SKM-1 (cell line): ENCODE results near the gene PLAC8.
"Not testable (repeated sequence)": the region's sequence is repeated elsewhere in the genome, so short reads cannot be mapped to it uniquely, and the experiment has no call there.

Source experiments
- DNase-seq: peaks from one replicate; lab custom pipeline; 2025; ENCODE audit not compliant: unreplicated experiment; lab: John Stamatoyannopoulos, UW

The PLAC8 gene

GRCh38 chr4:83112678-83113428, 1.7 kb downstream of the PLAC8 start:
- no peak for DNase-seq

DNA sequence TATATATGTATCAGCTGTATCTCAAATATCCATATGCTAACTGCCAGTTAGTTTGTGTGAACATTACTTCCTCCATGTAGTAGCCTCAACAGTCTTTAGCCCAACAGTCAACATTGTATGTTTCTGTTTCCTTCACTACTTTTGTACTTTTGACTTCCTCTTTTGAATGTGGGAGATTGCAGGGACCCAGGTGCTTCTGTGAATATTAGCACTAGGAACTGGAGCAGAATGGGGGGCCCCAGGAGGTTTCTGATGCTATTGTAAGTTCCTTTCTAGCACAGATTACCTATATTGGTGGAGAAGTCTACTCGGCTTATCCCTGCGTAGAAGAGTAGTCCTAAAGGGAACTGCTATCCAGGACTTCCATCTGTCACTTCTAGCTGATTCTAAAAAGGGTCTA, 2.3 kb downstream of the PLAC8 start:
- peak; percentile 83 for DNase-seq

- not testable (repeated sequence) for DNase-seq
These were observed 2.8 kb downstream of the PLAC8 start for GRCh38 chr4:83111751-83112141.

GRCh38 chr4:83110970-83111750, 3.4 kb downstream of the PLAC8 start:
- no peak for DNase-seq

DNA sequence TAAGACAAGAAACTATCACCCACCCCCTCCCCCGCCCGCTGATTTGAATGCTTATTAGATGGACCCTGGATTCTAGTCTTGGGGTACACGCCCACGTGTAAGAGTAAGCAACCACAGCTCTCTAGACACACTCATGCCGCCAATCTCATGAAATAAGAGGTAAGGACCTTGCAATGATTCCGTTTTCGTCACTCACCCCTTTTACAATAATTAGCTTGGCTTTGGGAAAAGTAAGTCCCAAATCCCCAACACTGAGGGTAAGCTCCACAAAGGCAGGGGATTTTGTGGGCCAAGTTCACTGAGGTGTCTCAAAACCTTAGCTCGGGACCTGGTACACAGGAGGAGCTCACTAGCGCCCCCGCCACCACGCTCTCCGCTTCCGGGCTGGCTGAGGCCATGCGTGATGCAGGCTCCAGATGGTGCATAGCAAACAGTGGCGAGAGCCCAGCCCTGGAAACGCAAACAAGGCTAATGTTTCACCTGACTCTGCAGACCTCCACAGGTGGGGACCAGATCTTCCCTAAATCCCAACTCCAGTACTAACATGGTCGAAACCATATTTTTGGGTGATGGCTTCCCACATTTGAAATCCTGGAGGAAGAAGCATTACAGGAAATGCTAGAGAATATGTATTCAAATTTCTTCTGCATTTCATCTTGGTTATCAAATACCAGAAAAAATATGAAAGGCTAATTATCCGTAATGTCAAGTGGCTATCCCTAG, 4.1 kb downstream of the PLAC8 start:
- DNase-seq = peak; percentile 32

DNA sequence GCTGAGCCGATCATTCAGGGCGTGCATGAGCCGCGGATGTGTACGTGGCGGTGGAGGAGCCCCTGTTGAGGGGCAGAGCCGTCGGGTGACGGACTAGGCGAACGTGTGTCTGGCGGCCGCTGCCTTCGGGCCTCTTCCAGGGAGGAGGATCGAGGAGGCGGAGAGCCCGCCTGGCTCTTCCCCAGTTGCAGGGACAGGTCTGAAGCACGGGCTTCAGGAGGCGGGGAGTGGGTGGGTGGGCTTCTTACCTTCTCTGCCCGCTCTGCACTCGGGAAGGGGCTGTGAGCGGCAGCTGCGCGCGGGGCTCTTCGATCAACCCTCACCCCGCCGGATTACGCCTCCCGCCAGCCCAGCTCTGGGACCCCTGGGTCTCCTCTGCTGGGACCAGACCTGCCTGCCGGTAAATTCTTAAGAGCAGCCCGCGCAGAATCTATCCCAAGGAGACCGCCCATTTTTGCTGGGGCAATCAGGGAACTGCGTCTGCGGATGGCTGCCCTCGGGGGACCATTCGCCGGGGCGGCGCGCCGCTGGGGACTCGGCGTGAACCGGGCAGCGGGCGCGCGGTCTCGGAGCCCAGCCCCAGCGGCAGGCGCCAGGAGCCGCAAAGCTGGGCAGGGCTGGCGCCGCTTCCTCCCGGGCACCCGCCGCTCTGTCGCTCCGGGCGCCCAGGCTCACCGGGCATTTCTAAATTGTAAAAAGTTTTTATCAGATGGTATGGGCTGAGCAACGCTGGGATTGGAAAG, 4.9 kb downstream of the PLAC8 start:
- DNase-seq = no peak

DNA sequence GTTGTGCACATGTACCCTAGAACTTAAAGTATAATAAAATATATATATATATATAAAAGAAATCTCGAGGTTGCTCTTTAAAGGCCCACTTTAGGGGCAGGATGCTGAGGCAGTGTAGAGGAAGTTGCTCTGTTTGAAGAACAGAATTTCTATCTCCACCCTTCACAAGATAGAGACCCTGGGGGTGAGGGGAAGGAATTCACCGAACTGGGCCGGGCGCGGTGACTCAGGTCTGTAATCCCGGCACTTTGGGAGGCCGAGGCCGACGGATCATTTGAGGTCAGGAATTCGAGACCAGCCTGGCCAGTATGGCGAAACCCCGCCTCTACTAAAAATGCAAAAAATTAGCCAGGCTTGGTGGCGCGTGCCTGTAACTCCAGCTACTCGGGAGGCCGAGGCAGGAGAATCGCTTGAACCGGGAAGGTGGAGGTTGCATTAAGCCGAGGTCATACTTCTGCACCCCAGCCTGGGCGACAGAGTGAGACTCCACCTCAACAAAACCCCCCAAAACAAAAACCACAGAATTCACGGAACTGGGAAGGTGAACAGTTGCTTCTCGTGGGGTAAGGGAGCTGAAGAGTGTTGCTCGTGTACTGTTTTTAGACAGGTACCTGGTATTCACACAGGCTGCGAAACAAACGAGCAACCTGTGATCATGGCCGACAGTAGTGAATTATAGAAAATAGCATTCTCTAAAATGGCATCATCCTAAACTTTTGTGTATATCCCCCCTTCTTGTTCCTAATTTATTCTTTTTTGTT, 6.2 kb downstream of the PLAC8 start:
- DNase-seq = no peak

DNA sequence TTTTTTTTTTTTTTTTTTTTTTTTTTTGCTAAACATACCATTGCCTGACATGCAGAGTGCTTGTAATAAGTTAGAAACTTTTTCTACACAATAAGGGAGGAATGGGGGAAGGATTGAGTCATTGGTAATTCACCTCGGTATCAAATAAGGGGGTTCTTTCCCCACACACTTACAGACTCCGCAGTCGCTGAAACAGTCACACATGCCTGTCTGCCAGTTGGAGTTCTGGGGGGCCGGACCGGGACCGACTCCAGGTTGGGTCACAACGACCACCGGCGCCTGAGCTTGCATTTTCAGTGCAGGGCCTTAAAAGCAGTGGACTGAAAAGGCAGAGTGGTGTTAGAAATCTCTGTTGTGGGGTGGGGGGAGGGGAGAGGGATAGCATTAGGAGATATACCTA, 6.9 kb downstream of the PLAC8 start:
- no peak for DNase-seq

GRCh38 chr4:83104991-83105390, 9.5 kb downstream of the PLAC8 start:
- DNase-seq = no peak

DNA sequence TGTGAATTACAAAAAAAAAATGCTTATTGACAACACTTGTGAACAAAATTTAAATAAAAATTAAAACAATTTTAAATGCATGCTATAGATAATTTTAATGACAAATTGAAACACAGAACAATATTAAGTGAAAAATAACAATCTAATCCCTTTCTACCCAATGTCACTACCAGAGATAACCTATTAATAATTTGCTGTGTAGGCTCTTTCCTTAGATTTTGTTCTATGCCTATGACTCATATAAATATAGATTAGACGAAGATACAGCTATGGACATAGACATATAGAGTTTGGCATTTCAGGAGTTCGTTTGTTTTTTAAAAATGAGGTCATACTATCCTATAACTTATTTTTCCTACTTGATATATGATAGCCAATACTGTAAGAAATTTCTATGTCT, 18.1 kb downstream of the PLAC8 start:
- no peak for DNase-seq

GRCh38 chr4:83093060-83093640, 21.4 kb downstream of the PLAC8 start:
- DNase-seq = no peak

DNA sequence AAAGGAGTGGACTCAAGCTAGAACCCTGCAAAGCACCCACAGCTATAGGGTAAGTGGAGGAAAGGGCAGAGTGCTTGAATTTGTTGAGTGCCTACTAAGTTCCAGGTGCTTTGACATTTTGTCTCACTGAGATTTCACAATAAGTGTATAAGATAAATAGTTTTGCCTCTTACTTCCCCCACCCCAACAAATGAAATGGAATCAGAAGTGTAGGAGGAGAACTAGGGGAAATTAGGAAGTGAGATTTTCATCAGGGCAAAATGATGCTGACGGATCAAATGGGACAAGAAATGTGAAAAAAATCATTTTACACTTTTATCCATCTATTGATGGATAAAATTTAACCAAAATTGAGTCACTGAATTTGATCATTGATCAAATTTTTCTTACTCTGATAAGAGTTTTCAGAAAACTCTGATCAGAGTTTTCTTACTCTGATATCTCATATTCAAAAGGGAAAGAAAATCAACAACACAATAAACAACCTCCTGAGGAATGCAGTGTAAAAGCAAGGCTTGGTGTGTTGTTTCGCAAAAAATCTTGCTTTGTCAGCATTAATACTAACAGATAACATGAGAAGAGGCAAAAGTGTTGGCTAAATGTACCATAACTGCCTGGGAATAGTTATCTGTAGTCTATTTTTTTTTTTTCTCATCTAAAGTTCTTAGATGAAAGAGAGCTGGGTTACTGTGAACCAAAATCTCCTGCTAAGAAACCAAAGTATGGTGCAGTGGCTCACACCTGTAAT, 24.9 kb downstream of the PLAC8 start:
- no peak for DNase-seq

DNA sequence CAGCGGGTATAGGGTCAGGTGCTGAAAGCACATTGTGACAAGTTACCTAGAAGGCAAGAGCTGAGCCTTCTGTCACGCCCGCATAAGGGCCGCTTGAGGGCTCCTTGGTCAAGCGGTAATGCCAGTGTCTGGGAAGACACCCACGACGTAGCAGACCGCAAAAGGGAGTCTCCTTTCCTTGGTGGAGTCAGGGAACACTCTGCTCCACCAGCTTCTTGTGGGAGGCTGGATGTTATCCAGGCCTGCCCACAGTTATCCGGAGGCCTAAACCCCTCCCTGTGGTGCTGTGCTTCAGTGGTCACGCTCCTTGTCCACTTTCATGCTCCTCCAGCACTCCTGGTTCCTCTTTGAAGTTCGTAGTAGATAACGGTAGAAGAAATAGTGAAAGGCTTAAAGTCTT, 29.6 kb downstream of the PLAC8 start:
- DNase-seq = not testable (repeated sequence)

DNA sequence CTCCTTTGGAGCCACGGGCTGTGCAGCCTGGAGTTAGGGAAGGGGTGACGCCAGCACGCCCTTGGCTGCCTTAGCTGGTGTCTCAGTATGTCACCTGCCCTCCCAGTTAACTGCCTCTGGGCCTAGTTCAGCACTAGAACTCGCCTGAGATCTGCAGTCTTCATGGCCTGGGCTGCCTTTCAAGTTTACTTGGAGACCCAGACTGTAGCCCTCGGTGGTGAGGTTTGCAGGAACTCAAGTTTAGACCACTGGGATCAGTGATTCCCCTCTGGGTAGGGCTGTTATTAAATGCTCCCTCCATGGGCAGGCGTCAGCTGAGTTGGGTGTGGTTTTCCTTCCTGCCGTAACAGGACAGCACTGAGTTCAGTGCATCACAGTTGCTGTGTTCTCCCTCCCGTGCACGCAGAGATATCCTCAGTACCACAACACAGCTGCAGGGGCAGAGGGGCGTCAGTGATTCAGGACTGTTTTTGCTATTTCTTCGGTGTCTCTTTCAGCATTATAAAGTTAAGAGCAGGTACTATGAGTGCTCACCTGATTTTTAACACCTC, 30.5 kb downstream of the PLAC8 start:
- DNase-seq = no peak

DNA sequence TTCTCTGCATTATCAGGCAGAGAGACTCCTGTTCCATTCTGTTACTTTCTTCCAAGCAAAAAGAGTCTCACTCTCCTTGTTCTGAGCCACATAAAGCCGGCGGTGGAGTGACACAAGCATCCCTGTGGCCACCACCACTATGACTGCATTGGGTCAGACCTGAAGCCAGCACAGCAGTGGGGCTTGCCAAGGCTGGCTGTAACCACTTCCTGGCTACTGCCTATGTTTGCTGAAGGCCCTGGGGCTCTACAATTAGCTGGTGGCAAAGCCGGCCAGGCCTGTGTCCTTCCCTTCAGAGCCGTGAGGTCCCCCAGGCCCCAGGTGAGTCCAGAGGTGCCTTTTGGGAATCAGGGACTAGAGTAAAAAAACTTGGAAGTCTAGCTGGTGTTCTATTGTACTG, 31.8 kb downstream of the PLAC8 start:
- no peak for DNase-seq

GRCh38 chr4:83080561-83080960, 34.0 kb downstream of the PLAC8 start:
- no peak for DNase-seq

DNA sequence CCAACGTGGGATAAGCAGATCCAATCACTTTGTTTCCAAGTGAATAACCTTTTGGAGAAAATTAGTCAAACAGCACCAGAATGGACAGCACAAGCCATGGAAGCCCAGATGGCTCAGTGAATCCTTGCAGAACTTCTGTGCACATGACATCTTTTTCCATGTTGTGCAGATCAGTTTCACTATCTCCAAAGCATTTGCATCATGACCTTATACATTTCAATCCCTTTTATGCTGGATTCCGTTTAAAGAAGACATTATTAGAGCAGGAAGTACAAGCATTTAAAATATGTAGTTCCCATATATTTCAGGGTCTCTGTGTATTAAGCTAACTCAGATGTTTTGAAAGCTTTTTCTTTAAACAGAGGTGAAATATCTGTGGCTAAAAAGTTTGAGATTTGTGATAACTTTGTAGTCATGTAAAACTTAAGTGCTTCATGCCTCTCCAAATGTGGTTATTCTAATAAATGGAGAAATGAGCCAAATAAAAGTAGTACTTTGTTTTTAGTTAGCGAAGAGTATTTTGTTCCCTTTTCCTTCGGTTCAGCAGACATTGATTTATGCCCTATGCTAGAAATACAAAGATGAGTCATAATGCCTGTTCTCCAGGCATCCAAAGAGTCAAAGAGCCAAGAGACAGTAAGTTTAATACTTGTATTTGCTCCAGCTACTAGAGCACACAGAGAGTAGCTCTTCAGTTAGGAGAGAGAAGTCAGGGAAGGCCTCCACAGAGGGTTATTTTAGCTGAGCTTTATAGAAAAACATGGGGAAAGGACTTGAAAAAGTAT, 39.0 kb downstream of the PLAC8 start:
- DNase-seq = no peak

DNA sequence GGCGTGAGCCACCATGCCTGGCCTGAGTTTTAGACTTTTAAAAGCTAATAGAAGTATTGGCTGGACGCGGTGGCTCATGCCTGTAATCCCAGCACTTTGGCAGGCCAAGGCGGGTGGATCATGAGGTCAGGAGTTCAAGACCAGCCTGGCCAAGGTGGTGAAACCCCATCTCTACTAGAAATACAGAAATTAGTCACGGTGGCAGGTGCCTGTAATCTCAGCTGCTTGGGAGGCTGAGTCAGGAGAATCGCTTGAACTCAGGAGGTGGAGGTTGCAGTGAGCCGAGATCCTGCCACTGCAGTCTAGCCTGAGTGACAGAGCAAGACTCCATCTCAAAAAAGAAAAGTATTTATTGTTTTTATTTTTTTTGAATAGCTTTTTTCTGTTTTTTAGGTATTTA, 39.7 kb downstream of the PLAC8 start:
- not testable (repeated sequence) for DNase-seq
